Motor neuron (in vitro differentiated cells): ENCODE results near the gene PCK2. TPM values are rescaled to one million over a fixed set of nuclear protein-coding genes. Genes with fewer than 3 reads are reported as not detected.

Experiments
- ATAC-seq, 8 experiments: fragments of 200-7000 bp; cut with Tn5 transposase; replicated peaks in 6 of 8; 2 replicates each; pipeline ENCODE4 v1.8.0; 2021; ENCODE audit warnings: mild to moderate bottlenecking in 8 of 8, moderate library complexity in 8 of 8
- H3K27ac ChIP-seq, 2 donors: fragments of 250-450 bp; sonication (Bioruptor Pico); 2 replicates each; pipeline ENCODE4 v1.9.0; 2021; ENCODE audit warnings: antibody characterized with exemption in 2 of 2, mild to moderate bottlenecking in 2 of 2, moderate library complexity in 1 of 2
- H3K4me1 ChIP-seq, 2 donors: fragments of 250-450 bp; sonication (Bioruptor Pico); replicated peaks in 1 of 2; 2 replicates each; pipeline ENCODE4 v1.6.1; 2021; ENCODE audit warnings: antibody characterized with exemption in 2 of 2, mild to moderate bottlenecking in 2 of 2, moderate library complexity in 1 of 2
- H3K4me3 ChIP-seq, 5 donors: fragments of 250-450 bp; sonication (Bioruptor Pico); 2 replicates each; pipeline ENCODE4 v1.9.0; 2021; ENCODE audit warnings: antibody characterized with exemption in 5 of 5, mild to moderate bottlenecking in 5 of 5, moderate library complexity in 4 of 5
- WGBS, 10 experiments: fragments of 450-650 bp; shearing (Covaris generic); methylation state at CpG; one replicate each; pipeline ENCODE4 v1.0.0; 2022; 5-methylcytosine and 5-hydroxymethylcytosine counted together
- in situ Hi-C, 9 experiments: fragments of 400-800 bp; cut with MboI; loops; one replicate each; pipeline ENCODE4 v1.15.0; 2021; ENCODE audit warnings: low sequenced_read_pairs in 9 of 9, low pct_unique_long_range_greater_than_20kb in 2 of 9; ENCODE audit not compliant: unreplicated experiment in 9 of 9
- total RNA-seq, 8 experiments: library from RNA; unstranded; fragments of 300-600 nt; gene quantifications; 2 replicates each; pipeline versions ENCODE4 v1.2.3 to v1.2.4, GENCODE V29; 2022

The PCK2 gene
- total RNA-seq, 8 experiments from 2014 or later: 7.6 to 66.5 (median 33.2) TPM

DNA sequence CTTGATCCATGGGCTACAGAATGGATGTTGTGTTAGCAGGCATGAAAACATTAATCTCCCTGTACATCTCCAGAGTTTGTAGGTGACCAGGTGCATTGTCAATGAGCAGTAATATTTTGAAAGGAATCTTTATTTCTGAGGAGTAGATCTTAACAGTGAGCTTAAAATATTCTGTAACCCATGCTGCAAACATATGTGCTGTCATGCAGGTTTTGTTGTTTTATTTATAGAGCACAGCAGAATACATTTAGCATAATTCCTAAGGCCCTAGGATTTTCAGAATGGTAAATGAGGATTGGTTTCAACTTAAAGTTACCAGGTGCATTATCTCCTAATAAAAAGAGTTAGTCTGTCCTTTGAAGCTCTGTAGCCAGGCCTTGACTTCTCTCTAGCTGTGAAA lies 32.8 kb downstream of the PCK2 start:
- no peak overlapping the region for H3K27ac ChIP-seq
- no peaks in the 10 kb centered on the region for H3K4me1 ChIP-seq
- H3K4me3 ChIP-seq: no peak overlapping the region
- peak in 3 of 8 experiments; percentile 62 to 81 (median 63) for ATAC-seq
- in situ Hi-C loops: no loop called here

DNA sequence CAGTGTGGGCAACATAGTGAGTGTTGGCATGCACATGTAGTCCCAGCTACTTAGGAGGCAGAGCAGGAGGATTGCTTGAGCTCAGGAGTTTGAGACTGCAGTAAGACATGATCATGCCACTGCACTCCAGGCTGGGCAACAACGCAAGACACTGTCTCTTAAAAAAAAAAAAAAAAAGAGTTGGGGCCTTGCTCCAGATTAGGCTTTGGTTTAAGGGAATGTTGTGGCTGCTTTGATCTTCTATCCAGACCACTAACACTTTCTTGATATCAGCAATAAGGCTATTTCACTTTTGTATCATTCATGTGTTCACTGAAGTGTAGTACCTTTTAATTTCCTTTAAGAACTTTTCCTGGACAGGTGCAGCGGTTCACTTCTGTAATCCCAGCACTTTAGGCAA lies 33.6 kb downstream of the PCK2 start:
- Histone ChIP-seq H3K27ac (no peak overlapping the region), H3K4me3 (no peak overlapping the region), H3K4me1 (no peaks in the 10 kb centered on the region)
- 50 to 100% (median 90%) methylated on average over 1 to 2 of the region's 2 CpGs; no CpG with 5 or more reads in 2 of the 10 experiments for WGBS, 10 experiments
- ATAC-seq: no peak
- in situ Hi-C loops: no loop called here

DNA sequence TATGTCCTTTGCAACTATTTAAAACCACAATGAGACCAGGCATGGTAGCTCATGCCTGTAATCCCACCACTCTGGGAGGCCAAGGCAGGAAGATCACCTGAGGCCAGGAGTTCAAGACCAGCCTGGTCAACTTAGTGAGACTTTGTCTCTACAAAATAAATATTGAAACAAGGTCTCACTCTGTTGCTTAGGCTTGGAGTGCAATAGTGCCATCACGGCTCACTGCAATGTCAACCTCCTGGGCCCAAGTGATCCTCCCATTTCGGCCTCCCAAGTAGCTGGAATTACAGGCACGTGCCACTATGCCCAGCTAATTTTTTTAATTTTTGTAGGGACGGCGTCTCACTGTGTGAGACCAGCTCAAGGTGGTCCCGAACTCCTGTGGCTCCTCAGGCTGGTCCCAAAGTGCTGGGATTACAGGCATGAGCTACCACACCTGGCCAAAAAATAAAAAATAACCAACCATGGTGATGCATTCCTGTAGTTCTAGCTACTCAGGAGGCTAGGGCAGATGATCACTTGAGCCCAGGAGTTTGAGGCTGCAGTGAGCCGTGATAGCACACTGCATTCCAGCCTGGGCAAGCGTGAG lies 35.4 kb downstream of the PCK2 start:
- 80 to 100% (median 94%) methylated on average over 2 to 8 of the region's 8 CpGs; no CpG with 5 or more reads in 4 of the 10 experiments for WGBS, 10 experiments
- H3K4me3 ChIP-seq: no peak overlapping the region
- no peak overlapping the region for H3K27ac ChIP-seq
- no peaks in the 10 kb centered on the region for H3K4me1 ChIP-seq
- no peak for ATAC-seq
- in situ Hi-C loops: no loop called here

DNA sequence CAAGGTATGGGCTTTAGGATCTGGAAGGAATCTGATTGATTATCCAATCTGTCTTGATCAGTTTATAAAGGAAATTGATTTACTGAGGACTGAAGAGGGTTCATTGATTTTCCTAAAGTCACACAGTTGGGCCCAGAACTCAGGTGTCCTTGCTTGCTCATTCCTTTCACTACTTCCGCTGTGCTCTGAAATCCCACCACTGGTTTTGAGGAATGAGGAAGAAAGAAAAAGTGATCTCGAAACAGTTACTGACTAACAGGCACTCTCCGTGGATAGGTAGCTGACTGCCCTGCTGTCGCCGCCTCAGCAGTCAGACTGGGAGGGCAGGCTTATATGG lies 36.2 kb downstream of the PCK2 start, which contains the start of gene FITM1:
TSS of gene FITM1 (plus strand) at position 280 of the 337 bp plus-strand sequence. CDS start 905 bp downstream, outside the sequence.
- Histone ChIP-seq H3K4me3 (no peak within 1 kb of the TSS), H3K4me1 (peaks cover 0 to 2% of the 10 kb centered on the region in 2 donors), H3K27ac (no peak within 1 kb of the TSS)
- 66 to 100% (median 93%) methylated on average over 1 to 5 of the region's 5 CpGs; no CpG with 5 or more reads in 5 of the 10 experiments for WGBS, 10 experiments
- in situ Hi-C loops: no loop called here
- ATAC-seq: no peak

DNA sequence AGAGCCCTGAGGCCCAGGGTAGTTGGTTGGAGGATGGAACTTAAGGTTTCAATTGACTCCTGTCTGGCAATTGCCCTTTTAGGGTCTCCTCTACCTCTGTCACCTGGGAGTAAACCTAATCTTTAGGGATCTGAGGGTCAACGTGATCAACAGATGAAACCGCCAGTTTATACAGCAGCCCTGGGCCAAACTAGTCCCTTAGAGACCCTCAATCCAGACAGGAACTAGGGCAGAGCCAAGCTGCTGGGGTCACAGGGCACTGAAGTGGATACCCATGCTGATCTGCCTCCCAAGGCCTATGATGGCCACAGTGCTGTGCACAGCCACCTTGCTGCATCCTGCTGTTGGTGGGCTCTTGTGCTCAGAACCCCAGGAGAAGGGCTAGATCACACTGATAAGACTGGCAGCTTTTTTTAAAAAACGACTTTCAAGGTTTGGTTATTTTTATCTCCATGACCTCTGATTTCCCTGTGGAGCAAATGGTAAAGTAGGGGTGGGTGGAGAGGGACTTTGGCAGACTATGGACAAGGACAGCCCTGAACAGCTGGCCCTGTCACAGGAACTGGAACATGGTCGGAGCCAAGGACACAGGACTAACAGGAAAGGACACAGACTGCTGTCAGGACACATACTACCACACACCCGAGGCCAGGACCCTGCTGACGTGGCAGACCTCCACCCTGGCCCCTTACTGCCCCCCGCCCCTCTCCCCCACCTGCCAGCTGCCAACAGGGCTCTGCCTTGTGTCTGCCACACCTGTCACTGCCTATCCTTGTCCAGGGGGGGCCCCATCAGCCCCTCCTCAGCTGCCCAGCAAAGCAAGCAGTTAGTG lies 36.8 kb downstream of the PCK2 start:
- in situ Hi-C loops: no loop called here
- 0 to 100% (median 53%) methylated on average over 1 to 4 of the region's 7 CpGs; no CpG with 5 or more reads in 2 of the 10 experiments for WGBS, 10 experiments
- H3K27ac ChIP-seq: no peak overlapping the region
- no peak overlapping the region for H3K4me3 ChIP-seq
- no peak for ATAC-seq
- peaks cover 0 to 2% of the 10 kb centered on the region in 2 donors for H3K4me1 ChIP-seq

DNA sequence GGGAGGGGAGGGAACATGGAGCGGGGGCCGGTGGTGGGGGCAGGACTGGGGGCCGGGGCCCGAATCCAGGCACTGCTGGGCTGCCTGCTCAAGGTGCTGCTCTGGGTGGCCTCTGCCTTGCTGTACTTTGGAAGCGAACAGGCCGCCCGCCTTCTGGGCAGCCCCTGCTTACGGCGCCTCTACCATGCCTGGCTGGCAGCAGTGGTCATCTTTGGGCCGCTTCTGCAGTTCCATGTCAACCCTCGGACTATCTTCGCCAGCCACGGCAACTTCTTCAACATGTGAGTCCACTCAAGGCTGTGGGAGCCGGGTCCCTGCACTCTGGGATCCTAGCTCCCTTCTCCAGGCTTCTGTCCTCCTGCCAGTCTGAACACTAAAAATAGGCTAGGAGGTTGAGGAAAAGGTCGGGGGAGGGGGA lies 37.4 kb downstream of the PCK2 start:
- H3K4me3 ChIP-seq: no peak overlapping the region

DNA sequence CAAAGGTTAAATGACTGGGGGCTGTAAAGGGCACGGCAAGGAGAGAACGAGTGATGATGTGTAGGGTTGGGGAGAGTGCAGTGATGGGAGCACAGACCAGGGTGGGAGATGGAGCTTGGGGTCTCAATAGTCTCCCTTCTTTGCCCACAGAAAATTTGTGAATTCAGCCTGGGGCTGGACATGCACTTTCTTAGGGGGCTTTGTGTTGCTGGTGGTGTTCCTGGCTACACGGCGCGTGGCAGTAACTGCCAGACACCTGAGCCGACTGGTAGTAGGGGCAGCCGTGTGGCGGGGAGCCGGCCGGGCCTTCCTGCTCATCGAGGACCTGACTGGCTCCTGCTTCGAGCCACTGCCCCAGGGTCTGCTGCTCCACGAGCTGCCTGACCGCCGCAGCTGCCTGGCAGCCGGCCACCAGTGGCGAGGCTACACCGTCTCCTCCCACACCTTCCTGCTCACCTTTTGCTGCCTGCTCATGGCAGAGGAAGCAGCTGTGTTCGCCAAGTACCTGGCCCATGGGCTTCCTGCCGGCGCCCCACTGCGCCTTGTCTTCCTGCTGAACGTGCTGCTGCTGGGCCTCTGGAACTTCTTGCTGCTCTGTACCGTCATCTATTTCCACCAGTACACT lies 38.1 kb downstream of the PCK2 start:
- in situ Hi-C loops: no loop called here
- Histone ChIP-seq H3K4me3 (no peak overlapping the region), H3K4me1 (peaks cover 2 to 5% of the 10 kb centered on the region in 2 donors), H3K27ac (no peak overlapping the region)
- no peak for ATAC-seq
- WGBS, 10 experiments: 82 to 90% (median 87%) methylated on average over 2 to 15 of the region's 24 CpGs; no CpG with 5 or more reads in 7 of the 10 experiments

More for the DNA sequence above, 37.4 kb downstream of the PCK2 start:
- in situ Hi-C loops: no loop called here
- Histone ChIP-seq H3K4me1 (peaks cover 0 to 2% of the 10 kb centered on the region in 2 donors), H3K27ac (no peak overlapping the region)
- no peak for ATAC-seq
- WGBS, 10 experiments: 79 to 100% methylated on average over 3 to 7 of the region's 15 CpGs; no CpG with 5 or more reads in 8 of the 10 experiments

DNA sequence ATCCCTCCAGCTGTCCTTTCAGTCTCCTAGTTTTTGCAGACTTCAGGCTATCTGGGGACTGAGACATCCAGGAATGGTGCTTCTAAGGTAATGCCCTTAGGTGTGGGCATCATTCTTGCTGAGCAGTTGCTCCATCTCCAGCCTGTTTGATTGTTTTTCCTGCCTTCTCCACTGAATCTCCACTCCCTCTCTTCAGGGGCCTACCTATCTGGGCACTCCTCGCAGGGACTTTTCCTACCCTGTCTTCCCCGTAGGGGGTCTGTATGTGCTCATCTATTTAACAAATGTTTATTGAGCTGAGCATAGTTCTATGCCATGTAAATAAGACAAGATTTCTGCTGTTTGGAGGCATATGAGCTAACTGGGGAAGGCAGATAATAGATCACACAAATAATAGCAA lies 38.9 kb downstream of the PCK2 start:
- no peak for ATAC-seq
- Histone ChIP-seq H3K27ac (no peak overlapping the region), H3K4me1 (peaks cover 2 to 5% of the 10 kb centered on the region in 2 donors), H3K4me3 (no peak overlapping the region)
- in situ Hi-C loops: no loop called here
- WGBS, 10 experiments: 85 to 100% (median 91%) methylated on average over 1 to 2 of the region's 2 CpGs; no CpG with 5 or more reads in 4 of the 10 experiments

DNA sequence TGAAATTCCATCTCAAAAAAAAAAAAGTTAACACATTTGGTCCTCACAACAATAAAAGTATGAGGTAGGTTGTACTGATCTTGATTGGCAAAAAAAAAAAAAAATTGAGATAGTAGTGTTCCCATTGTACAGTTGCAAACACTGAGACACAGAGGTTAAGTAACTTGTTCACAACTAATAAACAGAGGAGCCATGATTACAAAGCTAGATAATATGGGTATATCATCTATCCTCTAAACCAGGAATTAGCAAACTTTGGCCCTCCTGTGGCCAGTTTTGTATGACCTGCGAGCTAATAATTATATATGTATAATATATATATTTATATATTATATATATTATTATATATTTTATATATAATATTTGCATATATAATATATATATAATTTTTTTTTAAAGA lies 39.6 kb downstream of the PCK2 start:
- Histone ChIP-seq H3K27ac (no peak overlapping the region), H3K4me1 (peaks cover 2 to 5% of the 10 kb centered on the region in 2 donors), H3K4me3 (no peak overlapping the region)
- in situ Hi-C loops: no loop called here
- WGBS, 10 experiments: 73 to 100% (median 100%) methylated on average over 1 of the region's 1 CpG; no CpG with 5 or more reads in 5 of the 10 experiments
- no peak for ATAC-seq

DNA sequence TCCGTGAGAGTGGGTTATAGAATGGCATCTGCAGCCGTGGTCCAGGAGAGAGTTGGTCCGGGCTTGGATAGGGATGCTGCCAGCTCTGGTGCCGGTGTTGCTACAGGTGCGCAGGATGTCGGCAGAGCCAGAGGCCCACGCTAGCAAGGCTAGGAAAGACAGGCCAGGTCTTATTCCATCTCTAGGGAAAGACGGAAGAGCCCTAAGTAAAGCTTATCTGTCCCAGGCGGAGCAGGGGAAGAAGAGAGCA lies 41.4 kb downstream of the PCK2 start:
- Histone ChIP-seq H3K4me1 (peaks cover 6 to 8% of the 10 kb centered on the region in 2 donors), H3K27ac (peak overlapping the region; percentile 12 to 50), H3K4me3 (peak overlapping the region; percentile 52 to 95 (median 59))
- 0 to 40% (median 15%) methylated on average over 2 to 8 of the region's 9 CpGs; no CpG with 5 or more reads in 2 of the 10 experiments for WGBS, 10 experiments
- ATAC-seq: no peak
- in situ Hi-C loops: no loop called here

DNA sequence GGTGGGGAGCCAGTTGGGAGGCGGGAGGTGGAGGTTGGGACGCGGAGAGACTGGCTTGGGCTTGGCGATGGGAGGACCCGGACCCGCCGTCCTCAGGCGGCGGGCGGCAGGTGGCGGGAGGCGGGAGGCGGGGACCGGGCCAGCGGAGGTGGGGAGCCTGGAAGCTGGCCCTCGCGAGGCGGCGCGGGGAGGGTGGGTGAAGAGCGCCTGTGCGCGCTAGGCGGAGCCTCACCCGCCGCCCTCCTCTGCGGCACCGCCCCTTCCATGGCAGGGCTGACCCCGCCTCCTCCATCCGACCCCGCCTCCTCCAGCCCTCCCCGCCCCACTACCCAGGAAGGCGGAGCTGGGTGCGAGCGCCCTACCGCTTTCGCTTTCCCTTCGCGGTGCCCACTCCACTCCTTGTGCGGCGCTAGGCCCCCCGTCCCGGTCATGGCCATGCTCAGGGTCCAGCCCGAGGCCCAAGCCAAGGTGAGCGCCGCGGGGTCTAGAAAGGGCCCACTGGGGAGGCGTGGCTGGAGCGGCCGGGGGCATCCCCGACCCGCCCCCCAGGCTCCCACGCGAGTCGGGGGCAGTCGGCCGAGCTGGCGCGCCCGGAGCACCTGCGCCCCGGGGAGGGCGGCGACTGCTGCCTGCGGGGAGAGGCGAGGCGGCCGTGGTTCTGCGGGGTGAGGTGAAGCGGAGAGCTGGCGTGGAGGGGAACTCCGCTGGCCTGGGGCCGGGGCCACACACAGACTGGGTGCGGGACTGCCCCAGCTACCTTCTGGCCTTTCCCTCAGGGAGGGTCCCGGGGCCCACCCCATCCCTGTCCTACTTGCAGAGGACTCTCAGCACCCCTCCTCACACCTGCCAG lies 41.9 kb downstream of the PCK2 start, which contains the start of gene PSME1:
TSS of gene PSME1 (plus strand) at position 361 of the 850 bp plus-strand sequence. CDS start at position 430, 69 bp downstream.
- in situ Hi-C loops: no loop called here
- Histone ChIP-seq H3K4me1 (peaks cover 6 to 8% of the 10 kb centered on the region in 2 donors), H3K27ac (peak within 1 kb of the TSS; percentile 29 to 69), H3K4me3 (peak within 1 kb of the TSS; percentile 52 to 95 (median 59))
- ATAC-seq: peak; percentile 87 to 93 (median 90)
- WGBS, 10 experiments: 0% methylated on average over 1 of the region's 75 CpGs; no CpG with 5 or more reads in 9 of the 10 experiments

DNA sequence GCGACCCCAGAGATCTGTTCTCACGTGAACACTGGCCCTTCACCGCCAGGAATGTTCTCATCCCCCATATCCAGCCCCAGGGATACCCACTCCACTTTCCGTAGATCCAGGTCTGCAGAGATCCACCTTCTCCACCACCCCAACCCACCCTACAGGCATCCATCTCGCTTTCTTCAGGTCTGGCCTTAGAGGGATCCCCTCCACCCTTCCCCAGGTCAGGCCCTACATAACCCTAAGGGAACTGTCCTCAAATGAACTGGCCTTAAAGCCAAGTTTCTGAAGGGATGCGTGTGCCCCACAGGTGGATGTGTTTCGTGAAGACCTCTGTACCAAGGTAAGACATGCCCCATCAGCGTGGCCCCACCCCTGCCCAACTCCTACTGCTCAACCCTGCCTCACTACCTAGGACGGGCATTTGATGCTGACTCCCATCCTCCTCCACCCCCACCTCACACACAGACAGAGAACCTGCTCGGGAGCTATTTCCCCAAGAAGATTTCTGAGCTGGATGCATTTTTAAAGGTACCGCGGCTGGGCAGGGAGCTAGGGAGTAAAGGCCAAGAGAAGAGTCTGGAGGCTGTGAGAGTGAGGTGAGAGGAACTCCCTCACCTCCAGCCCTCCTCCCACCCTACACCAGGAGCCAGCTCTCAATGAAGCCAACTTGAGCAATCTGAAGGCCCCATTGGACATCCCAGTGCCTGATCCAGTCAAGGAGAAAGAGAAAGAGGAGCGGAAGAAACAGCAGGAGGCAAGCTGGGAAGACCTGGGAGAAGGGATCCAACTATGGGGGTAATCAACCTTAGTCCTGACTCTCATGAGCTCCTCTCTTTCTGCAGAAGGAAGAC lies 42.8 kb downstream of the PCK2 start:
- no peak for ATAC-seq
- 20 to 100% (median 82%) methylated on average over 1 to 4 of the region's 13 CpGs; no CpG with 5 or more reads in 2 of the 10 experiments for WGBS, 10 experiments
- Histone ChIP-seq H3K27ac (peak overlapping the region in 1 of 2 donors; percentile 69), H3K4me3 (peak overlapping the region; percentile 52 to 95 (median 59)), H3K4me1 (peaks cover 6 to 8% of the 10 kb centered on the region in 2 donors)
- in situ Hi-C loops: no loop called here
